K562 (cell line): ENCODE results near the gene SLC35F2. TPM values are rescaled to one million over a fixed set of nuclear protein-coding genes. Genes with fewer than 3 reads are reported as not detected.

Experiments used
- ATAC-seq: fragments of 200-7000 bp; cut with Tn5 transposase; 3 replicates; pipeline ENCODE4 v1.9.1; 2020; ENCODE audit warnings: moderate library complexity
- BruUV-seq: library from RNA; stranded (reverse); fragments of 400-500 nt; replicated peaks from 2 replicates; lab custom pipeline; 2021; lab: Mats Ljungman, UMichigan
- CTCF ChIA-PET: fragments of 300-600 bp; formaldehyde crosslinking; extraction: SDS; loops from one replicate; lab custom pipeline; 2021; ENCODE audit warnings: low intra/inter-chr PET ratio; lab: Yijun Ruan, JAX
- POLR2A ChIA-PET: fragments of 300-600, 350-650 bp; sonication (Branson Sonifier 250); formaldehyde crosslinking; extraction: SDS; loops from one replicate; lab custom pipeline; 2021; ENCODE audit warnings: antibody characterized with exemption, inconsistent platforms; lab: Yijun Ruan, JAX
- DNase-seq, 4 experiments: peaks; one replicate each; pipeline versions ENCODE4 v3.0.0 to v3.0.0-alpha.2; 2011 to 2018; ENCODE audit warnings: low spot score in 3 of 4, mixed read lengths in 3 of 4; ENCODE audit errors: extremely low read depth in 1 of 4
- FAIRE-seq: peaks from 2 replicates; lab custom pipeline; 2011; peaks lifted over from hg19 to GRCh38; lab: Jason Lieb, UNC
- H2AFZ ChIP-seq: 2 replicates; pipeline ENCODE4 v1.6.0; 2011; ENCODE audit warnings: low read depth, low read length, control low read depth, inconsistent platforms
- H3K27ac ChIP-seq: fragments of 200-600 bp; 3 replicates; pipeline ENCODE4 v1.8.0; 2011; ENCODE audit warnings: low read depth, mild to moderate bottlenecking, control low read depth, inconsistent platforms, low read length, moderate library complexity, mixed read lengths; ENCODE audit errors: extremely low read depth
- H3K27me3 ChIP-seq, 2 experiments: fragments of 300-600 bp in 1 of 2; 2 replicates in 1 of 2; 3 replicates in 1 of 2; pipeline versions ENCODE4 v1.6.0 to v1.8.0; 2011; ENCODE audit warnings: inconsistent platforms in 2 of 2, low read length in 2 of 2, mild to moderate bottlenecking in 1 of 2, mixed read lengths in 1 of 2, moderate library complexity in 1 of 2; ENCODE audit not compliant: control insufficient read depth in 2 of 2, insufficient read depth in 2 of 2
- H3K36me3 ChIP-seq: fragments of 300-600 bp; 3 replicates; pipeline ENCODE4 v1.8.0; 2011; ENCODE audit warnings: mild to moderate bottlenecking, low read length, inconsistent platforms; ENCODE audit not compliant: control insufficient read depth, insufficient read depth
- H3K4me1 ChIP-seq, 2 experiments: fragments of 200-600 bp in 1 of 2; replicated peaks in 1 of 2; 2 replicates in 1 of 2; 3 replicates in 1 of 2; pipeline versions ENCODE4 v1.5.1 to v1.8.0; 2011; ENCODE audit warnings: inconsistent platforms in 2 of 2, low read length in 2 of 2, mild to moderate bottlenecking in 1 of 2, mixed read lengths in 1 of 2, moderate library complexity in 1 of 2; ENCODE audit not compliant: control insufficient read depth in 2 of 2, insufficient read depth in 2 of 2
- H3K4me2 ChIP-seq: 2 replicates; pipeline ENCODE4 v1.6.1; 2011; ENCODE audit warnings: low read length, control low read depth, inconsistent platforms, mixed read lengths; ENCODE audit not compliant: insufficient read depth
- H3K4me3 ChIP-seq: fragments of 200-600 bp; sonication (generic), shearing (Covaris generic); 2 replicates; pipeline ENCODE4 v1.5.1; 2016; ENCODE audit warnings: control low read depth, inconsistent platforms
- H3K79me2 ChIP-seq: fragments of 200-600 bp; 3 replicates; pipeline ENCODE4 v1.8.0; 2011; ENCODE audit warnings: low read length, inconsistent platforms; ENCODE audit not compliant: control insufficient read depth, insufficient read depth
- H3K9ac ChIP-seq, 2 experiments: 2 replicates each; pipeline versions ENCODE4 v1.6.0 to v1.6.1; 2011; ENCODE audit warnings: low read depth in 2 of 2, low read length in 2 of 2, control low read depth in 1 of 2, inconsistent platforms in 1 of 2, mild to moderate bottlenecking in 1 of 2, mixed read lengths in 1 of 2; ENCODE audit not compliant: insufficient read depth in 1 of 2
- H3K9me1 ChIP-seq: one replicate; pipeline ENCODE4 v1.6.0; 2011; ENCODE audit warnings: inconsistent platforms, mild to moderate bottlenecking, low read length, moderate library complexity; ENCODE audit not compliant: control insufficient read depth, insufficient read depth
- H3K9me3 ChIP-seq: replicated peaks from 2 replicates; pipeline ENCODE4 v1.5.1; 2011; ENCODE audit warnings: low read depth, low read length, inconsistent platforms; ENCODE audit not compliant: control insufficient read depth, insufficient read depth
- H4K20me1 ChIP-seq: replicated peaks from 2 replicates; pipeline ENCODE4 v1.6.1; 2011; ENCODE audit warnings: low read length, inconsistent platforms, mixed read lengths; ENCODE audit not compliant: control insufficient read depth, insufficient read depth
- BRD9 ChIP-seq: fragments of 450-650 bp; IDR thresholded peaks from 2 replicates; pipeline ENCODE4 v1.6.1; 2018; ENCODE audit warnings: low read depth; ENCODE audit not compliant: partially characterized antibody
- NUFIP1 ChIP-seq: fragments of 450-650 bp; IDR thresholded peaks from 2 replicates; pipeline ENCODE4 v1.6.1; 2018; ENCODE audit not compliant: partially characterized antibody
- RNF219 ChIP-seq: fragments of 250-450 bp; sonication (Bioruptor Pico); IDR thresholded peaks from 2 replicates; pipeline ENCODE4 v1.5.0; 2022; ENCODE audit warnings: mild to moderate bottlenecking
- SIX5 ChIP-seq, 2 experiments: IDR thresholded peaks; 2 replicates each; pipeline ENCODE4 v1.6.1; 2011; ENCODE audit warnings: low read length in 2 of 2, borderline replicate concordance in 1 of 2, low read depth in 1 of 2, mild to moderate bottlenecking in 1 of 2, moderate library complexity in 1 of 2; ENCODE audit not compliant: insufficient read depth in 1 of 2
- SPI1 ChIP-seq: IDR thresholded peaks from 2 replicates; pipeline ENCODE4 v1.6.1; 2011; ENCODE audit warnings: low read depth, low read length, control low read depth, borderline replicate concordance
- STAG1 ChIP-seq: sonication (generic); formaldehyde crosslinking; IDR thresholded peaks from 2 replicates; pipeline ENCODE4 v1.5.0; 2020; ENCODE audit warnings: missing genetic modification reagents, borderline replicate concordance
- STAT5A ChIP-seq: IDR thresholded peaks from 2 replicates; pipeline ENCODE4 v1.6.1; 2012; ENCODE audit warnings: low read length, inconsistent platforms, borderline replicate concordance
- ZFP36 ChIP-seq: fragments of 150-350 bp; IDR thresholded peaks from 2 replicates; pipeline ENCODE4 v1.6.1; 2018; ENCODE audit warnings: low read length, low read depth; ENCODE audit not compliant: partially characterized antibody
- WGBS: fragments of 100-300 bp; shearing (Covaris generic); methylation state at CpG from one replicate; pipeline ENCODE4 v1.1.6; 2016; ENCODE audit warnings: low coverage, mixed read lengths; ENCODE audit not compliant: insufficient coverage; ENCODE audit errors: missing lambda C conversion rate; 5-methylcytosine and 5-hydroxymethylcytosine counted together
- in situ Hi-C: fragments of 300-500 bp; cut with MboI; formaldehyde crosslinking; loops from 4 replicates; pipeline ENCODE4 v1.15.0; 2018; ENCODE audit warnings: inconsistent platforms, mixed read lengths
- intact Hi-C: fragments of 100-400 bp; cut with micrococcal nuclease; formaldehyde crosslinking; loops from 2 replicates; pipeline ENCODE4 v1.14.2; 2022
- polyA plus RNA-seq, 8 experiments: library from polyadenylated mRNA; depleted of rRNA in 4 of 8; stranded (reverse) in 5 of 8; unstranded in 3 of 8; fragments of >200 nt; fragmentation: Nextera tagmentation in 2 of 8; fragmentation: Illumina TruSeq in 1 of 8; extraction: Ambion mirVana in 2 of 8; extraction: Trizol in 1 of 8; gene quantifications; 2 replicates each; pipeline versions ENCODE4 v1.2.1 to v1.2.3, GENCODE V29; 2011 to 2014; ENCODE audit warnings: inconsistent platforms in 1 of 8, missing spikeins in 1 of 8
- total RNA-seq, 7 experiments: library from RNA; depleted of rRNA in 6 of 7; stranded (reverse); fragments of >200 nt in 6 of 7; fragmentation: Illumina TruSeq in 2 of 7; extraction: Trizol in 2 of 7; gene quantifications; 2 replicates each; pipeline versions ENCODE4 v1.2.1 to v1.2.3, GENCODE V29; 2011 to 2021; ENCODE audit warnings: low replicate concordance in 1 of 7
- TF ChIP-seq, protein P1 (sequence below), 2 experiments: IDR thresholded peaks in 1 of 2; conservative IDR thresholded peaks in 1 of 2; 2 replicates each; pipeline ENCODE4 v1.6.1; 2016; ENCODE audit warnings: low read depth in 2 of 2, mild to moderate bottlenecking in 1 of 2, missing compliant biosample characterization in 1 of 2, missing genetic modification characterization in 1 of 2, moderate library complexity in 1 of 2

The SLC35F2 gene
- total and polyA plus RNA-seq, 9 of the 15 experiments (the other 6 are each of a cell fraction or from before 2014, with no cell fraction given): 28.6 to 63.9 (median 53.4) TPM

- Histone ChIP-seq H3K79me2 (no peaks in the 10 kb centered on the region), H2AFZ (no peak overlapping the region), H3K4me1 (no peaks in the 10 kb centered on the region), H3K9me1 (no peaks in the 10 kb centered on the region), H3K4me3 (no peak overlapping the region), H3K9me3 (no peaks in the 10 kb centered on the region), H3K27me3 (peaks cover 0 to 18% of the 10 kb centered on the region in 2 experiments; a peak in 3 of 5 replicates), H3K36me3 (no peaks in the 10 kb centered on the region), H3K9ac (no peak overlapping the region), H4K20me1 (no peaks in the 10 kb centered on the region), H3K27ac (no peak overlapping the region), H3K4me2 (no peak overlapping the region)
- CTCF ChIA-PET: interaction anchor here (1.2 kb wide), 1 partner anchor 200 kb away, joined by 3 read pairs; no protein-coding TSS in a partner anchor
- DNase-seq (no peak), ATAC-seq (no peak; the same call in 2 of the 3 replicates), FAIRE-seq (no peak)
- 3% methylated on average over 4 of the region's 6 CpGs for WGBS
- in situ Hi-C loops (no loop called here), intact Hi-C loops (loop anchor here (10.0 kb wide), 1 partner anchor 91 kb away; no protein-coding TSS in a partner anchor)
- BruUV-seq: no TSS peak
- POLR2A ChIA-PET: interaction anchor here (0.9 kb wide), 1 partner anchor 15 kb away, joined by 5 read pairs; no protein-coding TSS in a partner anchor
- TF ChIP-seq STAG1 (CRISPR knock-in tag) (no peak), ZFP36 (no peak), SIX5 (IDR thresholded peaks at IDR 0.05; ENCODE audit: borderline replicate concordance in 1 of 2, insufficient read depth in 1 of 2, low read depth in 1 of 2, low read length in 2 of 2) (no peak), SPI1 (no peak)
Measured at GRCh38 chr11:107776062-107776461, 82.5 kb downstream of the SLC35F2 start.

DNA sequence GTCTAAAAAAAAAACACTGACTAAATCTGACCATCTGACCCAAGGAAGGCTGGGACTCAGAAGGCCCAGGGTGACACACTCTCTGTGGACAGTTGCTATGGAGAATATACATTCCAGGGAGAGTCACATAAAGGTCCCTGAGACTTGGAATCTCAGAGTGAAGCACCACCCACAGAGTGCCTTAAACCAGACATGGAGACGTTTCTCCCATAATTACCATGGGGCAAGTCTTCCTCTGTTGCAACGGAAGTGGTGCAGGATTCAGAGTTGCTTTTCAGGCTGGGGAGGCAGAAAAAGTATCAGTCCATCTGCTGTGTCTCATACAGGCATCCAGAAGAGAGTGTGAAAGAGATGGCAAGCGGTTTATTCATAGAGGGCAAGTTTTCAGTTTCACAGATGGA lies 88.0 kb downstream of the SLC35F2 start:
- 13% methylated on average over 3 of the region's 3 CpGs for WGBS
- H3K27ac ChIP-seq: no peak overlapping the region
- no peak overlapping the region for H3K9ac ChIP-seq
- BruUV-seq: no TSS peak
- peaks cover 0 to 14% of the 10 kb centered on the region in 2 experiments; a peak in 2 of 5 replicates for H3K27me3 ChIP-seq
- H4K20me1 ChIP-seq: no peaks in the 10 kb centered on the region
- ChIA-PET CTCF (no interaction called here), POLR2A (no interaction called here)
- H2AFZ ChIP-seq: no peak overlapping the region
- intact Hi-C loops: loop anchor here (5.0 to 10.0 kb wide), 3 partner anchors 86 to 208 kb away; no protein-coding TSS in a partner anchor
- H3K9me3 ChIP-seq: no peaks in the 10 kb centered on the region
- no peak for ATAC-seq
- DNase-seq: no peak
- no peaks in the 10 kb centered on the region; a peak in 1 of 5 replicates for H3K4me1 ChIP-seq
- in situ Hi-C loops: no loop called here
- H3K4me3 ChIP-seq: no peak overlapping the region
- H3K79me2 ChIP-seq: no peaks in the 10 kb centered on the region
- FAIRE-seq: no peak
- no peak overlapping the region for H3K4me2 ChIP-seq
- no peaks in the 10 kb centered on the region for H3K36me3 ChIP-seq
- H3K9me1 ChIP-seq: no peaks in the 10 kb centered on the region
- TF ChIP-seq STAT5A (no peak), BRD9 (no peak), NUFIP1 (no peak), RNF219 (CRISPR knock-in tag) (no peak)
- TF ChIP-seq, protein P1, sequence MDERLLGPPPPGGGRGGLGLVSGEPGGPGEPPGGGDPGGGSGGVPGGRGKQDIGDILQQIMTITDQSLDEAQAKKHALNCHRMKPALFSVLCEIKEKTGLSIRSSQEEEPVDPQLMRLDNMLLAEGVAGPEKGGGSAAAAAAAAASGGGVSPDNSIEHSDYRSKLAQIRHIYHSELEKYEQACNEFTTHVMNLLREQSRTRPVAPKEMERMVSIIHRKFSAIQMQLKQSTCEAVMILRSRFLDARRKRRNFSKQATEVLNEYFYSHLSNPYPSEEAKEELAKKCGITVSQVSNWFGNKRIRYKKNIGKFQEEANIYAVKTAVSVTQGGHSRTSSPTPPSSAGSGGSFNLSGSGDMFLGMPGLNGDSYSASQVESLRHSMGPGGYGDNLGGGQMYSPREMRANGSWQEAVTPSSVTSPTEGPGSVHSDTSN (CRISPR knock-in tag; IDR thresholded peaks at IDR 0.05; ENCODE audit: low read depth): no peak
- TF ChIP-seq, protein P1 (tag; conservative IDR thresholded peaks at IDR 0.05; ENCODE audit: low read depth): no peak
